ENCODE results near the gene GCM1.

GRCh38 chr6:53095270-53095669 is 53.4 kb downstream of the GCM1 start:
- no peak for TF ChIP-seq EZH2phosphoT487 (IDR thresholded peaks at IDR 0.05; ENCODE audit: borderline replicate concordance)
- TF ChIP-seq CTCF (conservative IDR thresholded peaks at IDR 0.05; ENCODE audit: low read length), result no peak

Measured in Loucy (cell line).